Tibial nerve (tissue), 4 donors: Measurements from ENCODE around the gene GMIP.

Experiments
- CTCF ChIP-seq, 5 experiments: fragments of 200-600 bp in 3 of 5; fragments of 450-650 bp in 2 of 5; sonication (generic) in 3 of 5; IDR thresholded peaks; one replicate each; pipeline ENCODE4 v1.5.1; 2016 to 2019; ENCODE audit warnings: antibody characterized with exemption in 5 of 5, mild to moderate bottlenecking in 3 of 5, moderate library complexity in 2 of 5
- EP300 ChIP-seq, 2 donors: sonication (generic); formaldehyde crosslinking; IDR thresholded peaks; one replicate each; pipeline ENCODE4 v1.6.1; 2017; ENCODE audit warnings: antibody characterized with exemption in 2 of 2, mild to moderate bottlenecking in 1 of 2
- POLR2A ChIP-seq, 2 donors: fragments of 450-650 bp; IDR thresholded peaks; one replicate each; pipeline ENCODE4 v1.6.1; 2017; ENCODE audit warnings: antibody characterized with exemption in 2 of 2, mild to moderate bottlenecking in 2 of 2, moderate library complexity in 2 of 2

DNA sequence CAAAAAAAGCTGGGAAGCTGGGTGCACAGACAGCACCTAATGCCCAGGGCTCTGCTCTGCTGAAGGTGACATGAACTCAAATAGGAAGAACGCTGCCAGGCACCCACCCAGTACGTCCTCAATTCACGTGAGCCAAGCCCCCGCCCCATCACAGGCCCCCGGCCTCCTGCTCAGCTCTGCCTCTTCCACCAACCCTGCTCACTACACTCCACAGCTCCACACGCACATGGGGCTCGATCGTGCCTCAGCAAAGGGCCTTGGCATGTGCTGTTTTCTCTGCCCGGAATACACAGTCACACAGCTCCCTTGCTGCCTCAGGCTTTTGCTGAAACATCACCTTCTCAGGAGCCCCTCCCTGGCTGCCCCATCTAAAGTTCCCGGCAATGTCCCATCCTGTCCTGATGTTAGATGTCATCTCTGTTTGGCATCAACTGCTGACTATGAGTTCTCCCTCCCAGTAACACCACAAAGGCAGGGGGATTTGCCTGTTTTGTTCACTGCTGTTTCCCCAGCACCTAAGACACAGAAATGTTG, 17.8 kb upstream of the GMIP start:
- TF ChIP-seq CTCF (IDR thresholded peaks at IDR 0.05): no peak
- TF ChIP-seq EP300 (IDR thresholded peaks at IDR 0.05): no peak
- no peak for TF ChIP-seq POLR2A (IDR thresholded peaks at IDR 0.05)
